Kidney (tissue), 13 donors: ENCODE data around the gene LOC101059915.
"Not testable (repeated sequence)": the region's sequence is repeated elsewhere in the genome, so short reads cannot be mapped to it uniquely, and the experiment has no call there.

Source experiments
- DNase-seq, 5 donors: peaks; one replicate each; pipeline ENCODE4 v3.0.0-alpha.2; 2013 to 2020
- FAIRE-seq: peaks from 2 replicates; lab custom pipeline; 2012; peaks lifted over from hg19 to GRCh38; lab: Jason Lieb, UNC
- H3K27ac ChIP-seq, 2 donors: one replicate each; pipeline ENCODE4 v1.7.0; 2013; ENCODE audit warnings: low read depth in 2 of 2, low read length in 2 of 2, inconsistent platforms in 1 of 2
- H3K27me3 ChIP-seq: one replicate; pipeline ENCODE4 v1.7.1; 2013; ENCODE audit warnings: low read length, inconsistent platforms; ENCODE audit not compliant: control insufficient read depth, insufficient read depth
- H3K36me3 ChIP-seq, 3 donors: one replicate each; pipeline versions ENCODE4 v1.7.0 to v1.7.1; 2013; ENCODE audit warnings: low read length in 3 of 3, control low read depth in 1 of 3, inconsistent platforms in 1 of 3; ENCODE audit not compliant: insufficient read depth in 3 of 3, control insufficient read depth in 2 of 3
- H3K4me1 ChIP-seq, 3 donors: one replicate each; pipeline versions ENCODE4 v1.7.0 to v1.7.1; 2013; ENCODE audit warnings: low read length in 3 of 3, inconsistent platforms in 1 of 3, low read depth in 1 of 3; ENCODE audit not compliant: control insufficient read depth in 2 of 3, insufficient read depth in 2 of 3
- H3K4me3 ChIP-seq, 3 donors: one replicate each; pipeline versions ENCODE4 v1.7.0 to v1.8.1; 2013; ENCODE audit warnings: low read length in 3 of 3, control low read depth in 1 of 3, inconsistent platforms in 1 of 3
- H3K9ac ChIP-seq, 3 donors: one replicate each; pipeline versions ENCODE4 v1.7.0 to v1.7.1; 2013; ENCODE audit warnings: low read length in 3 of 3, control low read depth in 1 of 3, inconsistent platforms in 1 of 3
- H3K9me3 ChIP-seq, 3 donors: one replicate each; pipeline versions ENCODE4 v1.7.0 to v1.7.1; 2013; ENCODE audit warnings: low read length in 3 of 3, control low read depth in 1 of 3, inconsistent platforms in 1 of 3; ENCODE audit not compliant: control insufficient read depth in 2 of 3, insufficient read depth in 1 of 3
- intact Hi-C: fragments of 100-400 bp; cut with DNase I; formaldehyde crosslinking; loops from one replicate; pipeline ENCODE4 v1.11.1; 2022
- TF ChIP-seq, protein P1 (sequence below): IDR thresholded peaks from 3 replicates; pipeline ENCODE4 v1.5.1; 2012; ENCODE audit warnings: mild to moderate bottlenecking, moderate library complexity, borderline replicate concordance; ENCODE audit not compliant: insufficient read depth; ENCODE audit errors: extremely low read depth
- donor health status: control.
- donor health status: control.
- donor health status: control.
- donor health status: control.
- donor health status: control.
- donor health status: DM: yes; HTN: yes; CAD: no.
- donor health status: Normal renal cell carcinoma (clear cell type).

Gene LOC101059915

DNA sequence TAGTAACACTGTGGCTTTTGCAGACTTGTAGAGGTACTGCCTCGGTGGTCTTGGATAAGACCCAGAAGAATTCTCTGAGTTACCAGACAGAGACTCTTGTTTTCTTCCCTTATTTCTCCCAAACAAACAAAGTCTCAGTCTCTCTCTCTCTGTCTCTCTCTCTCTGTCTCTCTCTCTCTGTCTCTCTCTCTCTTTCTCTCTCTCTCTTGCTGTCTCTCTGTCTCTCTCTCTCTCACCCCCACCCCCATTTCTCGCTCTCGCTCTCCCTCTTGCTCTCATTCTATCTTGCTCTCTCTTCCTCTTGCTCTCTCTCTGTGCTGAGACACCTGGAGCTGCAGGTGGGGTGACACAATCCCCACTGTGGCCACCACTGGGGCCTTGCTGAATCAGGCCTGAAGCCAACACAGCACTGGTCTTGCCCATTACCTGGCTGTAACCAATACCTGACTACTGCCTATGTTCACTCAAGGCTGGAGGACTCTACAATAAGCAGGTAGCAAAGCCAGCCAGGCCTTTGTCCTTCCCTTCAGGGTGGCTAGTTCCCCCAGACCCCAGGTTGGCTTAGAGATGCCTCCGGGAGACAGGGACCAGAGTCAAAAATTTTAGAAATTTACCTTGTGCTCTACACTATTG is 12.3 kb downstream of the LOC101059915 start:
- FAIRE-seq, result no peak
- Histone ChIP-seq H3K27ac (no peak overlapping the region), H3K9ac (no peak overlapping the region), H3K36me3 (no peaks in the 10 kb centered on the region), H3K4me3 (no peak overlapping the region), H3K9me3 (no peaks in the 10 kb centered on the region), H3K4me1 (no peaks in the 10 kb centered on the region), H3K27me3 (no peaks in the 10 kb centered on the region)
- TF ChIP-seq, protein P1, sequence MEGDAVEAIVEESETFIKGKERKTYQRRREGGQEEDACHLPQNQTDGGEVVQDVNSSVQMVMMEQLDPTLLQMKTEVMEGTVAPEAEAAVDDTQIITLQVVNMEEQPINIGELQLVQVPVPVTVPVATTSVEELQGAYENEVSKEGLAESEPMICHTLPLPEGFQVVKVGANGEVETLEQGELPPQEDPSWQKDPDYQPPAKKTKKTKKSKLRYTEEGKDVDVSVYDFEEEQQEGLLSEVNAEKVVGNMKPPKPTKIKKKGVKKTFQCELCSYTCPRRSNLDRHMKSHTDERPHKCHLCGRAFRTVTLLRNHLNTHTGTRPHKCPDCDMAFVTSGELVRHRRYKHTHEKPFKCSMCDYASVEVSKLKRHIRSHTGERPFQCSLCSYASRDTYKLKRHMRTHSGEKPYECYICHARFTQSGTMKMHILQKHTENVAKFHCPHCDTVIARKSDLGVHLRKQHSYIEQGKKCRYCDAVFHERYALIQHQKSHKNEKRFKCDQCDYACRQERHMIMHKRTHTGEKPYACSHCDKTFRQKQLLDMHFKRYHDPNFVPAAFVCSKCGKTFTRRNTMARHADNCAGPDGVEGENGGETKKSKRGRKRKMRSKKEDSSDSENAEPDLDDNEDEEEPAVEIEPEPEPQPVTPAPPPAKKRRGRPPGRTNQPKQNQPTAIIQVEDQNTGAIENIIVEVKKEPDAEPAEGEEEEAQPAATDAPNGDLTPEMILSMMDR, result no peak
- DNase-seq, result no peak
- intact Hi-C loops, result no loop called here

- H3K4me1 ChIP-seq, FAIRE-seq, H3K27me3 ChIP-seq, H3K36me3 ChIP-seq, DNase-seq, H3K9me3 ChIP-seq, H3K9ac ChIP-seq, H3K27ac ChIP-seq, H3K4me3 ChIP-seq, intact Hi-C loops: not testable (repeated sequence)
These were observed 29.5 kb downstream of the LOC101059915 start for GRCh38 chrX:71696641-71697465.

GRCh38 chrX:71697466-71698298 is 30.3 kb downstream of the LOC101059915 start:
- H3K4me3 ChIP-seq, H3K36me3 ChIP-seq, intact Hi-C loops, DNase-seq, H3K4me1 ChIP-seq, H3K9ac ChIP-seq, FAIRE-seq, H3K27me3 ChIP-seq, H3K9me3 ChIP-seq, H3K27ac ChIP-seq: not testable (repeated sequence)

- FAIRE-seq, H3K4me1 ChIP-seq, H3K9ac ChIP-seq, H3K9me3 ChIP-seq, H3K27me3 ChIP-seq, H3K36me3 ChIP-seq, H3K4me3 ChIP-seq, DNase-seq, H3K27ac ChIP-seq, intact Hi-C loops: not testable (repeated sequence)
These were observed 31.1 kb downstream of the LOC101059915 start for GRCh38 chrX:71698299-71699022.

DNA sequence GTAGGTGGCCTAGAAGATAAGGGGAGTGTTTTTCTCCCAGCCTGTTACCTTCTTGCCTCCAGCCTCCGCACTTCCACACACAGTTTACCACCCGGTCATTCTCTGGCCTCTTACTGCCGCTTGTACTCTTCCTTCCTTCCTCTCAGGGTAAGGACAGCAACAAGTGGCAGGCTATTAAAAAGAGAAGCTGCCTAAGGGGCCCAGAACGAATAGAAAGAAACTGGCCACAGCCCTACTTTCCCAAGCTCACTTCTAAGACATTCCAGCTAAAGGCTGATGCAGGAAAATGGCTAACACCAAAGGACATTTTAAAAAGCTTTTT is 31.6 kb downstream of the LOC101059915 start:
- H3K27ac ChIP-seq, H3K4me1 ChIP-seq, H3K9ac ChIP-seq, FAIRE-seq, intact Hi-C loops, H3K27me3 ChIP-seq, H3K4me3 ChIP-seq, H3K9me3 ChIP-seq, H3K36me3 ChIP-seq, DNase-seq: not testable (repeated sequence)

DNA sequence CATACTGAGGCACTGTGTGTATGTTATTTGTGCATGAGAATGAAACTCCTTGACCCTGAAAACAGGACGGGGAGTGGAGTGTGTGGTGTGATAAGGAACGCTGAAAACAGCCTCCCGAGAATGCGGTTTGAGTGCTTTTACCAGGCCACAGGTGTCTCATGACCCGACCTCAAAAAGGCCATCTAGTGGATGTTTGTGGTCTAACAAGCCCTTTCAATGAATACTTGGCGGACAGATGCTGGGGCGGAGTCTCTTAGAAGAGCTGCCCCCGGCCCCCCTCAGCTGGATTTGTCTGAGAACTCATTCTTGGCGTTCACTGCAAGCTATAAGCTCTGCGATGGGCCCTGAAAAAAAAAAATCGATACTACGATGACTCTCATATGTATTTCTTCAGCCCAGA is 35.5 kb downstream of the LOC101059915 start:
- H3K4me3 ChIP-seq, H3K27me3 ChIP-seq, FAIRE-seq, H3K9me3 ChIP-seq, H3K4me1 ChIP-seq, H3K9ac ChIP-seq, intact Hi-C loops, DNase-seq, H3K27ac ChIP-seq, H3K36me3 ChIP-seq: not testable (repeated sequence)

GRCh38 chrX:71714064-71714463 is 46.7 kb downstream of the LOC101059915 start:
- DNase-seq, H3K27ac ChIP-seq, H3K9me3 ChIP-seq, H3K36me3 ChIP-seq, FAIRE-seq, intact Hi-C loops, H3K4me3 ChIP-seq, H3K4me1 ChIP-seq, H3K27me3 ChIP-seq, H3K9ac ChIP-seq: not testable (repeated sequence)
